ENCODE data around the gene RALGAPA2. TPM values are rescaled to one million over a fixed set of nuclear protein-coding genes. Genes with fewer than 3 reads are reported as not detected.

RALGAPA2 gene
- total RNA-seq, 1 experiment from 2014 or later = 18.2 TPM

- Mint-ChIP-seq H3K9me3 (no peaks in the 10 kb centered on the region), H3K36me3 (peaks cover 5% of the 10 kb centered on the region; the same call in 1 of the 2 replicates), H3K27me3 (ENCODE audit: low read depth) (no peaks in the 10 kb centered on the region), H3K4me1 (no peaks in the 10 kb centered on the region), H3K4me3 (no peak overlapping the region), H3K27ac (no peak overlapping the region)
- ATAC-seq = no peak
- CTCF ChIA-PET = interaction anchor here (2.7 kb wide), 1 partner anchor 14 kb away, joined by 9 read pairs; no protein-coding TSS in a partner anchor
- DNase-seq (ENCODE audit: low spot score) = no peak
- TF ChIP-seq JUN (CRISPR knock-in tag; IDR thresholded peaks at IDR 0.05) = no peak
- no peak for TF ChIP-seq ATF1 (CRISPR knock-in tag; IDR thresholded peaks at IDR 0.05)
- TF ChIP-seq ZSCAN18 (CRISPR knock-in tag; IDR thresholded peaks at IDR 0.05) = no peak
- TF ChIP-seq TEAD1 (CRISPR knock-in tag; IDR thresholded peaks at IDR 0.05) = no peak
- TF ChIP-seq FOXP4 (CRISPR knock-in tag; IDR thresholded peaks at IDR 0.05) = no peak
- TF ChIP-seq SMAD3 (CRISPR knock-in tag; IDR thresholded peaks at IDR 0.05; ENCODE audit: borderline replicate concordance) = no peak
- no peak for TF ChIP-seq ZNF423 (CRISPR knock-in tag; IDR thresholded peaks at IDR 0.05)
- no peak for TF ChIP-seq ATF6 (CRISPR knock-in tag; IDR thresholded peaks at IDR 0.05)
- POLR2A ChIA-PET = no interaction called here
Observed at GRCh38 chr20:20608041-20608440, 104.4 kb downstream of the RALGAPA2 start.

GRCh38 chr20:20606881-20607280 lies 105.6 kb downstream of the RALGAPA2 start:
- Mint-ChIP-seq H3K4me1 (no peaks in the 10 kb centered on the region), H3K36me3 (peaks cover 5% of the 10 kb centered on the region; the same call in 1 of the 2 replicates), H3K4me3 (no peak overlapping the region), H3K9me3 (no peaks in the 10 kb centered on the region), H3K27ac (no peak overlapping the region), H3K27me3 (ENCODE audit: low read depth) (no peaks in the 10 kb centered on the region)
- DNase-seq (ENCODE audit: low spot score) = no peak
- ChIA-PET CTCF (interaction anchor here (2.7 kb wide), 1 partner anchor 13 kb away, joined by 9 read pairs; no protein-coding TSS in a partner anchor), POLR2A (no interaction called here)
- TF ChIP-seq AFF4 (CRISPR knock-in tag; IDR thresholded peaks at IDR 0.05; ENCODE audit: borderline replicate concordance) (no peak), SOX15 (CRISPR knock-in tag; IDR thresholded peaks at IDR 0.05) (no peak), EMX1 (CRISPR knock-in tag; IDR thresholded peaks at IDR 0.05) (no peak), PREB (CRISPR knock-in tag; IDR thresholded peaks at IDR 0.05; ENCODE audit: borderline replicate concordance) (no peak), ZSCAN18 (CRISPR knock-in tag; IDR thresholded peaks at IDR 0.05) (no peak), IRF2 (CRISPR knock-in tag; IDR thresholded peaks at IDR 0.05; ENCODE audit: borderline replicate concordance, low read depth) (no peak), CREB1 (CRISPR knock-in tag; IDR thresholded peaks at IDR 0.05) (no peak), ZNF219 (CRISPR knock-in tag; IDR thresholded peaks at IDR 0.05; ENCODE audit: borderline replicate concordance) (no peak), GRHL2 (CRISPR knock-in tag; IDR thresholded peaks at IDR 0.05; ENCODE audit: insufficient replicate concordance, severe bottlenecking) (no peak), JAZF1 (CRISPR knock-in tag; IDR thresholded peaks at IDR 0.05) (no peak)
- no peak for ATAC-seq
